Fibroblast of lung (primary cell): Measurements from ENCODE around the gene TMEM131L. TPM values are rescaled to one million over a fixed set of nuclear protein-coding genes. Genes with fewer than 3 reads are reported as not detected.

Experiments used
- DNase-seq, 2 donors: peaks; one replicate each; pipeline versions ENCODE4 v3.0.0 to v3.0.0-alpha.2; 2010; ENCODE audit warnings: low read depth in 2 of 2
- H2AFZ ChIP-seq: 2 replicates; pipeline ENCODE4 v1.5.1; 2012; ENCODE audit warnings: low read length, control low read depth, inconsistent platforms
- H3K27ac ChIP-seq: 2 replicates; pipeline ENCODE4 v1.5.1; 2011; ENCODE audit warnings: low read length, control low read depth; ENCODE audit not compliant: insufficient read depth
- H3K27me3 ChIP-seq: 2 replicates; pipeline ENCODE4 v1.5.1; 2011; ENCODE audit warnings: mild to moderate bottlenecking, low read length; ENCODE audit not compliant: control insufficient read depth, insufficient read depth
- H3K36me3 ChIP-seq: 2 replicates; pipeline ENCODE4 v1.5.1; 2011; ENCODE audit warnings: low read length; ENCODE audit not compliant: control insufficient read depth, insufficient read depth
- H3K4me1 ChIP-seq: 2 replicates; pipeline ENCODE4 v1.5.1; 2011; ENCODE audit warnings: low read length; ENCODE audit not compliant: control insufficient read depth, insufficient read depth; ENCODE audit errors: extremely low read depth
- H3K4me2 ChIP-seq: 2 replicates; pipeline ENCODE4 v1.5.1; 2011; ENCODE audit warnings: low read length, control low read depth; ENCODE audit not compliant: insufficient read depth; ENCODE audit errors: extremely low read depth
- H3K4me3 ChIP-seq, 4 experiments: fragments of 200-600 bp in 1 of 4; sonication (generic) in 1 of 4; replicated peaks in 1 of 4; 2 replicates each; pipeline ENCODE4 v1.5.1; 2011 to 2016; ENCODE audit warnings: low read length in 4 of 4, low read depth in 3 of 4, mild to moderate bottlenecking in 3 of 4, control low read depth in 2 of 4, inconsistent platforms in 1 of 4, mixed read lengths in 1 of 4; ENCODE audit not compliant: insufficient read depth in 1 of 4; ENCODE audit errors: control extremely low read depth in 1 of 4
- H3K79me2 ChIP-seq: 2 replicates; pipeline ENCODE4 v1.5.1; 2012; ENCODE audit warnings: mild to moderate bottlenecking, low read length, inconsistent platforms; ENCODE audit not compliant: control insufficient read depth, insufficient read depth
- H3K9ac ChIP-seq: 2 replicates; pipeline ENCODE4 v1.5.1; 2011; ENCODE audit warnings: mild to moderate bottlenecking, low read length, control low read depth; ENCODE audit not compliant: insufficient read depth
- H3K9me3 ChIP-seq: 2 replicates; pipeline ENCODE4 v1.5.1; 2012; ENCODE audit warnings: low read depth, low read length; ENCODE audit not compliant: control insufficient read depth, insufficient read depth
- H4K20me1 ChIP-seq: 2 replicates; pipeline ENCODE4 v1.5.1; 2011; ENCODE audit warnings: low read length; ENCODE audit not compliant: control insufficient read depth, insufficient read depth; ENCODE audit errors: extremely low read depth
- CTCF ChIP-seq, 2 donors: IDR thresholded peaks in 1 of 2; conservative IDR thresholded peaks in 1 of 2; 1 replicate in 1 of 2; 2 replicates in 1 of 2; pipeline ENCODE4 v1.5.1; 2011 to 2012; ENCODE audit warnings: low read length in 2 of 2, control low read depth in 1 of 2, inconsistent platforms in 1 of 2, low read depth in 1 of 2, mild to moderate bottlenecking in 1 of 2
- EZH2 ChIP-seq: IDR thresholded peaks from 2 replicates; pipeline ENCODE4 v1.5.1; 2012; ENCODE audit warnings: low read length, control low read depth, mild to moderate bottlenecking; ENCODE audit errors: missing control alignments
- polyA plus RNA-seq, 2 donors: library from polyadenylated mRNA; depleted of rRNA in 1 of 2; stranded (reverse) in 1 of 2; unstranded in 1 of 2; fragments of >200 nt; gene quantifications; 2 replicates each; pipeline ENCODE4 v1.2.1, GENCODE V29; 2011 to 2012; ENCODE audit warnings: missing spikeins in 1 of 2
- total RNA-seq: library from RNA; depleted of rRNA; stranded (reverse); fragments of >200 nt; gene quantifications from 2 replicates; pipeline ENCODE4 v1.2.1, GENCODE V29; 2014

The TMEM131L gene
- total and polyA plus RNA-seq, 2 donors (not counting 1 experiment from before 2014, with no cell fraction given), result 7.7 to 15.0 TPM

- H3K4me2 ChIP-seq, result no peak overlapping the region
- H3K27ac ChIP-seq, result no peak overlapping the region
- H3K9me3 ChIP-seq, result no peaks in the 10 kb centered on the region
- no peaks in the 10 kb centered on the region for H3K79me2 ChIP-seq
- no peak overlapping the region for H3K4me3 ChIP-seq
- no peak for DNase-seq
- no peaks in the 10 kb centered on the region for H4K20me1 ChIP-seq
- H3K9ac ChIP-seq, result no peak overlapping the region
- no peaks in the 10 kb centered on the region for H3K36me3 ChIP-seq
- H3K27me3 ChIP-seq, result no peaks in the 10 kb centered on the region
- no peaks in the 10 kb centered on the region for H3K4me1 ChIP-seq
- H2AFZ ChIP-seq, result no peak overlapping the region
- no peak for TF ChIP-seq CTCF (conservative IDR thresholded peaks at IDR 0.05 in 1 of 2, IDR thresholded peaks at IDR 0.05 in 1 of 2; ENCODE audit: low read depth in 1 of 2, low read length in 2 of 2)
- TF ChIP-seq EZH2, result no peak
Observed at GRCh38 chr4:153528705-153529485, 62.7 kb downstream of the TMEM131L start.

- DNase-seq, result peak in 1 of 2 donors; percentile 80
- no peak overlapping the region for H3K4me2 ChIP-seq
- no peaks in the 10 kb centered on the region for H3K36me3 ChIP-seq
- no peak overlapping the region for H3K4me3 ChIP-seq
- no peak overlapping the region for H3K27ac ChIP-seq
- TF ChIP-seq CTCF (conservative IDR thresholded peaks at IDR 0.05 in 1 of 2, IDR thresholded peaks at IDR 0.05 in 1 of 2; ENCODE audit: low read depth in 1 of 2, low read length in 2 of 2), result no peak
- TF ChIP-seq EZH2, result no peak
- no peak overlapping the region for H2AFZ ChIP-seq
- H3K27me3 ChIP-seq, result no peaks in the 10 kb centered on the region
- H4K20me1 ChIP-seq, result no peaks in the 10 kb centered on the region
- no peaks in the 10 kb centered on the region for H3K4me1 ChIP-seq
- H3K9ac ChIP-seq, result no peak overlapping the region
- no peaks in the 10 kb centered on the region for H3K79me2 ChIP-seq
- H3K9me3 ChIP-seq, result no peaks in the 10 kb centered on the region
Observed at GRCh38 chr4:153529646-153530045, 63.5 kb downstream of the TMEM131L start.

GRCh38 chr4:153530284-153530999 lies 64.3 kb downstream of the TMEM131L start:
- Histone ChIP-seq H3K4me3 (no peak overlapping the region), H4K20me1 (no peaks in the 10 kb centered on the region), H3K27me3 (no peaks in the 10 kb centered on the region), H3K79me2 (no peaks in the 10 kb centered on the region), H3K36me3 (no peaks in the 10 kb centered on the region), H3K4me2 (no peak overlapping the region), H3K9ac (no peak overlapping the region), H2AFZ (no peak overlapping the region), H3K9me3 (no peaks in the 10 kb centered on the region), H3K27ac (no peak overlapping the region), H3K4me1 (no peaks in the 10 kb centered on the region)
- TF ChIP-seq EZH2 (no peak), CTCF (conservative IDR thresholded peaks at IDR 0.05 in 1 of 2, IDR thresholded peaks at IDR 0.05 in 1 of 2; ENCODE audit: low read depth in 1 of 2, low read length in 2 of 2) (no peak)
- DNase-seq, result no peak
